HEK293 (cell line): Measurements from ENCODE around the gene ZDHHC8.

Experiments
- CTCF ChIA-PET: fragments of 350-600 bp; formaldehyde crosslinking; extraction: SDS; loops from one replicate; lab custom pipeline; 2021; ENCODE audit warnings: antibody characterized with exemption; lab: Yijun Ruan, JAX
- POLR2A ChIA-PET: fragments of 300-600 bp; formaldehyde crosslinking; extraction: SDS; loops from one replicate; lab custom pipeline; 2020; ENCODE audit warnings: antibody characterized with exemption, inconsistent platforms; lab: Yijun Ruan, JAX
- H3K27ac ChIP-seq: fragments of 200-500 bp; sonication (Bioruptor generic); 2 replicates; pipeline ENCODE4 v1.5.1; 2014; ENCODE audit warnings: low read depth, low read length, control low read depth, inconsistent platforms; ENCODE audit errors: extremely low read depth
- H3K36me3 ChIP-seq, 2 experiments: fragments of 200-500 bp in 1 of 2; sonication (Bioruptor generic) in 1 of 2; 1 replicate in 1 of 2; 2 replicates in 1 of 2; pipeline ENCODE4 v1.5.1; 2014 to 2017; ENCODE audit warnings: inconsistent platforms in 2 of 2, low read length in 2 of 2; ENCODE audit not compliant: control insufficient read depth in 2 of 2, insufficient read depth in 1 of 2
- H3K4me1 ChIP-seq: fragments of 200-500 bp; sonication (Bioruptor generic); 2 replicates; pipeline ENCODE4 v1.5.1; 2014; ENCODE audit warnings: mild to moderate bottlenecking, low read length, inconsistent platforms; ENCODE audit not compliant: control insufficient read depth, insufficient read depth
- H3K4me3 ChIP-seq: 2 replicates; pipeline ENCODE4 v1.5.1; 2011; ENCODE audit warnings: low read depth, mild to moderate bottlenecking, control low read depth, low read length, moderate library complexity
- H3K9me3 ChIP-seq: fragments of 200-500 bp; sonication (Bioruptor generic); 2 replicates; pipeline ENCODE4 v1.5.1; 2014; ENCODE audit warnings: low read depth, low read length, inconsistent platforms; ENCODE audit not compliant: control insufficient read depth, insufficient read depth
- FEZF1 ChIP-seq: fragments of 450-650 bp; formaldehyde crosslinking; IDR thresholded peaks from 2 replicates; pipeline ENCODE4 v1.5.1; 2016; ENCODE audit warnings: missing biosample characterization, missing genetic modification characterization
- GLIS2 ChIP-seq: fragments of 450-650 bp; formaldehyde crosslinking; IDR thresholded peaks from 2 replicates; pipeline ENCODE4 v1.5.1; 2016; ENCODE audit warnings: missing biosample characterization, missing genetic modification characterization
- HOXC10 ChIP-seq: sonication (generic); formaldehyde crosslinking; IDR thresholded peaks from 2 replicates; pipeline ENCODE4 v1.8.1; 2023; ENCODE audit warnings: mild to moderate bottlenecking, missing genetic modification reagents
- IKZF3 ChIP-seq: fragments of 450-650 bp; IDR thresholded peaks from 2 replicates; pipeline ENCODE4 v1.5.0; 2018; ENCODE audit warnings: missing biosample characterization, mild to moderate bottlenecking, missing genetic modification characterization, moderate library complexity
- OSR2 ChIP-seq: fragments of 450-650 bp; formaldehyde crosslinking; IDR thresholded peaks from 2 replicates; pipeline ENCODE4 v1.5.1; 2016; ENCODE audit warnings: missing biosample characterization, missing genetic modification characterization
- OVOL3 ChIP-seq: fragments of 450-650 bp; formaldehyde crosslinking; IDR thresholded peaks from 2 replicates; pipeline ENCODE4 v1.5.1; 2016; ENCODE audit warnings: missing biosample characterization, missing genetic modification characterization
- ZBTB1 ChIP-seq: fragments of 450-650 bp; formaldehyde crosslinking; IDR thresholded peaks from 2 replicates; pipeline ENCODE4 v1.5.1; 2016; ENCODE audit warnings: missing biosample characterization, missing genetic modification characterization
- ZFP37 ChIP-seq: fragments of 450-650 bp; formaldehyde crosslinking; IDR thresholded peaks from 2 replicates; pipeline ENCODE4 v1.5.1; 2016; ENCODE audit warnings: missing biosample characterization, missing genetic modification characterization
- ZFP41 ChIP-seq: fragments of 450-650 bp; formaldehyde crosslinking; IDR thresholded peaks from 2 replicates; pipeline ENCODE4 v1.5.1; 2016; ENCODE audit warnings: missing biosample characterization, missing genetic modification characterization, borderline replicate concordance
- ZNF114 ChIP-seq: fragments of 450-650 bp; formaldehyde crosslinking; IDR thresholded peaks from 2 replicates; pipeline ENCODE4 v1.5.0; 2017; ENCODE audit warnings: missing biosample characterization, missing genetic modification characterization
- ZNF138 ChIP-seq: fragments of 450-650 bp; formaldehyde crosslinking; IDR thresholded peaks from 2 replicates; pipeline ENCODE4 v1.5.1; 2016; ENCODE audit warnings: missing biosample characterization, missing genetic modification characterization, borderline replicate concordance
- ZNF157 ChIP-seq: fragments of 450-650 bp; formaldehyde crosslinking; IDR thresholded peaks from 2 replicates; pipeline ENCODE4 v1.5.1; 2016; ENCODE audit warnings: missing biosample characterization, missing genetic modification characterization
- ZNF184 ChIP-seq: fragments of 450-650 bp; IDR thresholded peaks from 2 replicates; pipeline ENCODE4 v1.5.1; 2018; ENCODE audit warnings: missing biosample characterization, mild to moderate bottlenecking, missing genetic modification characterization
- ZNF350 ChIP-seq: fragments of 450-650 bp; formaldehyde crosslinking; IDR thresholded peaks from 2 replicates; pipeline ENCODE4 v1.5.0; 2017; ENCODE audit warnings: missing biosample characterization, mild to moderate bottlenecking, missing genetic modification characterization
- ZNF404 ChIP-seq: fragments of 450-650 bp; formaldehyde crosslinking; IDR thresholded peaks from 2 replicates; pipeline ENCODE4 v1.5.1; 2017; ENCODE audit warnings: missing biosample characterization, missing genetic modification characterization
- ZNF423 ChIP-seq: fragments of 450-650 bp; formaldehyde crosslinking; IDR thresholded peaks from 2 replicates; pipeline ENCODE4 v1.5.1; 2016; ENCODE audit warnings: missing biosample characterization, missing genetic modification characterization
- ZNF426 ChIP-seq: fragments of 450-650 bp; formaldehyde crosslinking; IDR thresholded peaks from 2 replicates; pipeline ENCODE4 v1.5.1; 2017; ENCODE audit warnings: missing biosample characterization, missing genetic modification characterization, mild to moderate bottlenecking, inconsistent platforms, moderate library complexity
- ZNF664 ChIP-seq: fragments of 450-650 bp; formaldehyde crosslinking; IDR thresholded peaks from 2 replicates; pipeline ENCODE4 v1.5.1; 2016; ENCODE audit warnings: missing biosample characterization, missing genetic modification characterization
- ZNF670 ChIP-seq: fragments of 450-650 bp; formaldehyde crosslinking; IDR thresholded peaks from 2 replicates; pipeline ENCODE4 v1.5.1; 2016; ENCODE audit warnings: missing biosample characterization, missing genetic modification characterization, low read depth
- ZNF677 ChIP-seq: fragments of 450-650 bp; IDR thresholded peaks from 2 replicates; pipeline ENCODE4 v1.5.0; 2018; ENCODE audit warnings: missing biosample characterization, mild to moderate bottlenecking, missing genetic modification characterization, moderate library complexity
- ZNF707 ChIP-seq: fragments of 450-650 bp; formaldehyde crosslinking; IDR thresholded peaks from 2 replicates; pipeline ENCODE4 v1.5.1; 2016; ENCODE audit warnings: missing biosample characterization, missing genetic modification characterization
- ZNF791 ChIP-seq: fragments of 450-650 bp; formaldehyde crosslinking; IDR thresholded peaks from 2 replicates; pipeline ENCODE4 v1.5.1; 2016; ENCODE audit warnings: missing biosample characterization, missing genetic modification characterization
- ZSCAN23 ChIP-seq: fragments of 450-650 bp; formaldehyde crosslinking; IDR thresholded peaks from 2 replicates; pipeline ENCODE4 v1.5.1; 2016; ENCODE audit warnings: missing biosample characterization, missing genetic modification characterization
- ZXDB ChIP-seq: fragments of 450-650 bp; formaldehyde crosslinking; IDR thresholded peaks from 2 replicates; pipeline ENCODE4 v1.5.1; 2016; ENCODE audit warnings: missing biosample characterization, missing genetic modification characterization
- TF ChIP-seq, protein P1 (sequence below): fragments of 450-650 bp; formaldehyde crosslinking; IDR thresholded peaks from 2 replicates; pipeline ENCODE4; 2016; ENCODE audit warnings: missing biosample characterization, missing genetic modification characterization
- TF ChIP-seq, protein P2 (sequence below): fragments of 450-650 bp; formaldehyde crosslinking; IDR thresholded peaks from 2 replicates; pipeline ENCODE4 v1.5.1; 2016; ENCODE audit warnings: missing biosample characterization, missing genetic modification characterization
- TF ChIP-seq, protein P3 (sequence below): fragments of 450-650 bp; formaldehyde crosslinking; IDR thresholded peaks from 2 replicates; pipeline ENCODE4 v1.5.1; 2016; ENCODE audit warnings: missing biosample characterization, missing genetic modification characterization
- TF ChIP-seq, protein P4 (sequence below): fragments of 450-650 bp; formaldehyde crosslinking; IDR thresholded peaks from 2 replicates; pipeline ENCODE4 v1.5.1; 2016; ENCODE audit warnings: missing biosample characterization, missing genetic modification characterization
- TF ChIP-seq, protein P5 (sequence below): fragments of 450-650 bp; formaldehyde crosslinking; IDR thresholded peaks from 2 replicates; pipeline ENCODE4 v1.5.1; 2017; ENCODE audit warnings: missing biosample characterization, mild to moderate bottlenecking, missing genetic modification characterization, moderate library complexity

Gene ZDHHC8

DNA sequence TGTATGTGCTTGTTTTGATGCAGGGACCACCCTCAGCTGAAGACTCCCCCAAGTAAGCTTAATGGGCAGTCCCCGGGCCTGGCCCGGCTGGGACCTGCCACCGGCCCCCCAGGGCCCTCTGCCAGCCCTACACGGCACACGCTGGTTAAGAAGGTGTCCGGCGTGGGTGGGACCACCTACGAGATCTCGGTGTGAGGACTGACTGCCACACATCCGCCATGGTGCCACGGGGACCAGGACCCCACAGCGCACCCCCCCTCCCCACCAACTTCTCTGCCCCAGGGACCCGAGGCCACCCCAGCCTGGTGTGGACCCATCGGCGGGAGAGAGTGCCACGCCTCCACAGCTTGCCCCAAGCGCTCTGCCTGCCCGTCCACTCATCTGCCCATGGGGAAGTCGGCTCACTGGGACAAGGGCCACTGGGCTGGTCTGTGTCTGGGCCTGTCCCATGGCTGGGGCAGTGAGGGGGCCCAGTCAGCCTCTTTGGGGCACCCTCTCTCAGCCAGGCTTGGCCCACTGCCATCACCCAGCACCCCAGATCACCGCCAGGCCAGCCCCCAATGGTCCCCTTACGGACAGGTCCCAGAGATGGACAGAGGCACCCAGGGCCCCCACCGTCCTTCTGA lies 13.7 kb downstream of the ZDHHC8 start:
- Histone ChIP-seq H3K4me1 (no peaks in the 10 kb centered on the region), H3K9me3 (no peaks in the 10 kb centered on the region), H3K36me3 (peaks cover 0 to 46% of the 10 kb centered on the region in 2 experiments; a peak in 1 of 3 replicates), H3K27ac (no peak overlapping the region), H3K4me3 (no peak overlapping the region)
- POLR2A ChIA-PET, result no interaction called here
- CTCF ChIA-PET, result interaction anchor here (1.1 kb wide), 1 partner anchor 12 kb away, joined by 3 read pairs; no protein-coding TSS in a partner anchor
- TF ChIP-seq ZBTB1 (tag by site-specific recombination), result no peak
- TF ChIP-seq OSR2 (tag by site-specific recombination), result no peak
- no peak for TF ChIP-seq ZNF157 (tag by site-specific recombination)
- no peak for TF ChIP-seq ZNF350 (tag by site-specific recombination)
- TF ChIP-seq, protein P1, sequence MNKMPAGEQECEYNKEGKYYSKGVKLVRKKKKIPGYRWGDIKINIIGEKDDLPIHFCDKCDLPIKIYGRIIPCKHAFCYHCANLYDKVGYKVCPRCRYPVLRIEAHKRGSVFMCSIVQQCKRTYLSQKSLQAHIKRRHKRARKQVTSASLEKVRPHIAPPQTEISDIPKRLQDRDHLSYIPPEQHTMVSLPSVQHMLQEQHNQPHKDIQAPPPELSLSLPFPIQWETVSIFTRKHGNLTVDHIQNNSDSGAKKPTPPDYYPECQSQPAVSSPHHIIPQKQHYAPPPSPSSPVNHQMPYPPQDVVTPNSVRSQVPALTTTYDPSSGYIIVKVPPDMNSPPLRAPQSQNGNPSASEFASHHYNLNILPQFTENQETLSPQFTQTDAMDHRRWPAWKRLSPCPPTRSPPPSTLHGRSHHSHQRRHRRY, result no peak
- no peak for TF ChIP-seq ZNF791 (tag by site-specific recombination)
- TF ChIP-seq ZFP41 (tag by site-specific recombination), result no peak
- no peak for TF ChIP-seq HOXC10 (CRISPR knock-in tag)
- TF ChIP-seq ZNF404 (tag by site-specific recombination), result no peak
- TF ChIP-seq OVOL3 (tag by site-specific recombination), result no peak
- TF ChIP-seq, protein P2, sequence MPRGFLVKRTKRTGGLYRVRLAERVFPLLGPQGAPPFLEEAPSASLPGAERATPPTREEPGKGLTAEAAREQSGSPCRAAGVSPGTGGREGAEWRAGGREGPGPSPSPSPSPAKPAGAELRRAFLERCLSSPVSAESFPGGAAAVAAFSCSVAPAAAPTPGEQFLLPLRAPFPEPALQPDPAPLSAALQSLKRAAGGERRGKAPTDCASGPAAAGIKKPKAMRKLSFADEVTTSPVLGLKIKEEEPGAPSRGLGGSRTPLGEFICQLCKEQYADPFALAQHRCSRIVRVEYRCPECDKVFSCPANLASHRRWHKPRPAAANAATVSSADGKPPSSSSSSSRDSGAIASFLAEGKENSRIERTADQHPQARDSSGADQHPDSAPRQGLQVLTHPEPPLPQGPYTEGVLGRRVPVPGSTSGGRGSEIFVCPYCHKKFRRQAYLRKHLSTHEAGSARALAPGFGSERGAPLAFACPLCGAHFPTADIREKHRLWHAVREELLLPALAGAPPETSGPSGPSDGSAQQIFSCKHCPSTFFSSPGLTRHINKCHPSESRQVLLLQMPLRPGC, result no peak
- TF ChIP-seq ZNF670 (tag by site-specific recombination), result no peak
- TF ChIP-seq ZNF184 (tag by site-specific recombination), result no peak
- TF ChIP-seq, protein P3, sequence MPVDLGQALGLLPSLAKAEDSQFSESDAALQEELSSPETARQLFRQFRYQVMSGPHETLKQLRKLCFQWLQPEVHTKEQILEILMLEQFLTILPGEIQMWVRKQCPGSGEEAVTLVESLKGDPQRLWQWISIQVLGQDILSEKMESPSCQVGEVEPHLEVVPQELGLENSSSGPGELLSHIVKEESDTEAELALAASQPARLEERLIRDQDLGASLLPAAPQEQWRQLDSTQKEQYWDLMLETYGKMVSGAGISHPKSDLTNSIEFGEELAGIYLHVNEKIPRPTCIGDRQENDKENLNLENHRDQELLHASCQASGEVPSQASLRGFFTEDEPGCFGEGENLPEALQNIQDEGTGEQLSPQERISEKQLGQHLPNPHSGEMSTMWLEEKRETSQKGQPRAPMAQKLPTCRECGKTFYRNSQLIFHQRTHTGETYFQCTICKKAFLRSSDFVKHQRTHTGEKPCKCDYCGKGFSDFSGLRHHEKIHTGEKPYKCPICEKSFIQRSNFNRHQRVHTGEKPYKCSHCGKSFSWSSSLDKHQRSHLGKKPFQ (tag by site-specific recombination), result no peak
- TF ChIP-seq ZFP37 (tag by site-specific recombination), result no peak

DNA sequence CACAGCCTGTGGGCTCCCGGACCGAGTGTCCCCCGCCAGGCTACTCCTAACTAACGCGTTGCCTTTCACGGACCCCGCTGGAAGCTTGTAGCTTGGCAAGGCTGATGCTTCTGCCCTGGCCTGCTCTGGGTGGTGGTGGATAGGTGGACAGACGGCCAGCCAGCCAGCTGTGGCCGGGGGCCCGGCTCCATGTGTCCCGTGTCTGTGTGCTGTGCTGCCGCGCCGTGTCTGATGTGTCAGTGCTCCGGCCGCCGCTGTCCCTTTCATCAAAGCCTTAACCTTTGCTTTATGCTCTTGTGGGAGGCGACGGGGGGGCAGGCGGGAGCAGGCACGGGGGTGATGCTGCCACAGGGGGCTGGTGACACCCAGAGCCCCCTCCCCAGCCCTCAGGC lies 14.2 kb downstream of the ZDHHC8 start:
- CTCF ChIA-PET, result no interaction called here
- TF ChIP-seq ZNF423 (tag by site-specific recombination) (no peak), ZXDB (tag by site-specific recombination) (no peak), ZNF664 (no peak), ZNF677 (tag by site-specific recombination) (no peak), ZNF184 (tag by site-specific recombination) (no peak), ZNF114 (tag by site-specific recombination) (no peak), ZNF426 (no peak), GLIS2 (no peak), FEZF1 (no peak), ZNF707 (no peak), ZSCAN23 (tag by site-specific recombination) (no peak), ZNF138 (tag by site-specific recombination) (no peak), IKZF3 (tag by site-specific recombination) (no peak)
- TF ChIP-seq, protein P4, sequence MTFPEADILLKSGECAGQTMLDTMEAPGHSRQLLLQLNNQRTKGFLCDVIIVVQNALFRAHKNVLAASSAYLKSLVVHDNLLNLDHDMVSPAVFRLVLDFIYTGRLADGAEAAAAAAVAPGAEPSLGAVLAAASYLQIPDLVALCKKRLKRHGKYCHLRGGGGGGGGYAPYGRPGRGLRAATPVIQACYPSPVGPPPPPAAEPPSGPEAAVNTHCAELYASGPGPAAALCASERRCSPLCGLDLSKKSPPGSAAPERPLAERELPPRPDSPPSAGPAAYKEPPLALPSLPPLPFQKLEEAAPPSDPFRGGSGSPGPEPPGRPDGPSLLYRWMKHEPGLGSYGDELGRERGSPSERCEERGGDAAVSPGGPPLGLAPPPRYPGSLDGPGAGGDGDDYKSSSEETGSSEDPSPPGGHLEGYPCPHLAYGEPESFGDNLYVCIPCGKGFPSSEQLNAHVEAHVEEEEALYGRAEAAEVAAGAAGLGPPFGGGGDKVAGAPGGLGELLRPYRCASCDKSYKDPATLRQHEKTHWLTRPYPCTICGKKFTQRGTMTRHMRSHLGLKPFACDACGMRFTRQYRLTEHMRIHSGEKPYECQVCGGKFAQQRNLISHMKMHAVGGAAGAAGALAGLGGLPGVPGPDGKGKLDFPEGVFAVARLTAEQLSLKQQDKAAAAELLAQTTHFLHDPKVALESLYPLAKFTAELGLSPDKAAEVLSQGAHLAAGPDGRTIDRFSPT (tag by site-specific recombination), result no peak
- TF ChIP-seq, protein P5, sequence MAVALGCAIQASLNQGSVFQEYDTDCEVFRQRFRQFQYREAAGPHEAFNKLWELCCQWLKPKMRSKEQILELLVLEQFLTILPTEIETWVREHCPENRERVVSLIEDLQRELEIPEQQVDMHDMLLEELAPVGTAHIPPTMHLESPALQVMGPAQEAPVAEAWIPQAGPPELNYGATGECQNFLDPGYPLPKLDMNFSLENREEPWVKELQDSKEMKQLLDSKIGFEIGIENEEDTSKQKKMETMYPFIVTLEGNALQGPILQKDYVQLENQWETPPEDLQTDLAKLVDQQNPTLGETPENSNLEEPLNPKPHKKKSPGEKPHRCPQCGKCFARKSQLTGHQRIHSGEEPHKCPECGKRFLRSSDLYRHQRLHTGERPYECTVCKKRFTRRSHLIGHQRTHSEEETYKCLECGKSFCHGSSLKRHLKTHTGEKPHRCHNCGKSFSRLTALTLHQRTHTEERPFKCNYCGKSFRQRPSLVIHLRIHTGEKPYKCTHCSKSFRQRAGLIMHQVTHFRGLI (tag by site-specific recombination), result no peak

More for the DNA sequence above, 14.2 kb downstream of the ZDHHC8 start:
- H3K27ac ChIP-seq, result no peak overlapping the region
- H3K36me3 ChIP-seq, result peaks cover 0 to 41% of the 10 kb centered on the region in 2 experiments; a peak in 1 of 3 replicates
- no peaks in the 10 kb centered on the region for H3K9me3 ChIP-seq
- H3K4me1 ChIP-seq, result no peaks in the 10 kb centered on the region
- POLR2A ChIA-PET, result no interaction called here
- H3K4me3 ChIP-seq, result no peak overlapping the region
